Mononuclear cell (primary cell): ENCODE results near the gene MGRN1. TPM values are rescaled to one million over a fixed set of nuclear protein-coding genes. Genes with fewer than 3 reads are reported as not detected.
"Not testable (repeated sequence)": the region's sequence is repeated elsewhere in the genome, so short reads cannot be mapped to it uniquely, and the experiment has no call there.

Source experiments
- H3K27me3 ChIP-seq: 2 replicates; pipeline ENCODE4 v1.6.0; 2011; ENCODE audit warnings: low read length, control low read depth; ENCODE audit not compliant: insufficient read depth
- H3K4me1 ChIP-seq: 2 replicates; pipeline ENCODE4 v1.5.1; 2011; ENCODE audit warnings: mild to moderate bottlenecking, low read length, control low read depth; ENCODE audit not compliant: insufficient read depth
- H3K4me3 ChIP-seq: 2 replicates; pipeline ENCODE4 v1.5.1; 2011; ENCODE audit warnings: mild to moderate bottlenecking, low read length, moderate library complexity
- H3K9me3 ChIP-seq: 2 replicates; pipeline ENCODE4 v1.5.1; 2011; ENCODE audit warnings: low read depth, mild to moderate bottlenecking, control low read depth, low read length
- total RNA-seq: library from RNA; depleted of rRNA; stranded (reverse); fragments of >200 nt; gene quantifications from one replicate; pipeline ENCODE4 v1.2.3, GENCODE V29; 2012

MGRN1 gene
- total RNA-seq, 1 donor: 40.8 TPM

DNA sequence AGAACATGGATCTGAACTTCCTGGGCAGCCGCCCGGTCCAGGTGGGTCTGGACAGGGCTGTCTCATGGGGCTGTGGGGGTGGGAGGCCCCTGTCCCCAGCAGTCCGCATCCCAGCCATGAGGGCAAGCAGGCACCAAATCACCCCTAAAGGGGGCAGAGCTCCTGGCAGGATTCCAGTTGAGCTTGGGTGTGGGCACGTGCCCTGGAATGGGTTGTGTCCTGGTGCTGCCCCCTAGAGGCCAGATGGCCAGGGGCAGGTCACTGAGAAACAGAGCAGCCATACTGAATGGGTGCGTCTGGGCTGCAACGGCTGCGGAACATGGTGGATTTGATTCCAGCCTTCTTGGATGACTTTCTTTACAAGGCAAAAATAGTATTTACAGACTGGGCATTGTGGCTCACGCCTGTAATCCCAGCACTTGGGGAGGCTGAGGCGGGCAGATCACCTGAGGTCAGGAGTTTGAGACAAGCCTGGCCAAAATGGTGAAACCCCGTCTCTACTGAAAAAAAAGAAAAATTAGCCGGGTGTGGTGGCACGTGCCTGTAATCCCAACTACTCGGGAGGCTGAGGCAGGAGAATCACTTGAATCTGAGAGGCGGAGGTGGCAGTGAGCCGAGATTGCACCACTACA lies 25.9 kb downstream of the MGRN1 start:
- H3K27me3 ChIP-seq, H3K9me3 ChIP-seq, H3K4me3 ChIP-seq: not testable (repeated sequence)
- H3K4me1 ChIP-seq: peaks cover 18% of the 10 kb centered on the region

DNA sequence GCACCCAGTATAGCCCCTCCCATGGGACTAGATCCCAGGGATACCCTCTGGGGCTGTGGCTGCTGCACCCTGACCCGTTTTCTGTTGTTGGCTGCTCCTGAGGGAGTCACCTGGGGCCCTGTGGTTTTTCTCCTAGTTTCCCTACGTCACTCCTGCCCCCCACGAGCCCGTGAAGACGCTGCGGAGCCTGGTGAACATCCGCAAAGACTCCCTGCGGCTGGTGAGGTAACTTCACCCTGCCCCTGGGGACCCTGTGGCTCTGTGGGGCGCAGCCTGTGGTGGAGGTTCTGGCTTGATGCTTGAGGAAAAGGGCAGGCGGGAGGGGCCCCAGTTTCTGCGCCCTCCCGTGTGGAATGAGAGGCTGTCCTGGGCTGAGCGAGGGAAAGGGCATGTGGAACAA lies 27.2 kb downstream of the MGRN1 start:
- Histone ChIP-seq H3K9me3 (no peaks in the 10 kb centered on the region), H3K4me3 (no peak overlapping the region), H3K4me1 (peaks cover 15% of the 10 kb centered on the region), H3K27me3 (no peaks in the 10 kb centered on the region)

DNA sequence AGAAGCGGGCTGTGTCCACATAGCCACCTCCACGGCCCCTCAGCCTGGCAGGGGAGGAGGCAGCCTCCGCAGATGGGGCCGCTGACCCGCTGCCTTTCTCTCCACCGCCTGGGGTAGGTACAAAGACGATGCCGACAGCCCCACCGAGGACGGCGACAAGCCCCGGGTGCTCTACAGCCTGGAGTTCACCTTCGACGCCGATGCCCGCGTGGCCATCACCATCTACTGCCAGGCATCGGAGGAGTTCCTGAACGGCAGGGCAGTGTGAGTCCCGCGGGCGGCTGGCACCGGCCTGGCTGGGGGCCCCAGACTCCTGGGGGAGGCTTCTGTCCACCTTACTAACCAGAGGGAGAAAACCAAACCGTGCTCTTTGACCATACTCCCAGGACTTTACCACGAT lies 27.9 kb downstream of the MGRN1 start:
- Histone ChIP-seq H3K27me3 (no peaks in the 10 kb centered on the region), H3K4me3 (no peak overlapping the region), H3K9me3 (no peaks in the 10 kb centered on the region), H3K4me1 (peaks cover 12% of the 10 kb centered on the region)

DNA sequence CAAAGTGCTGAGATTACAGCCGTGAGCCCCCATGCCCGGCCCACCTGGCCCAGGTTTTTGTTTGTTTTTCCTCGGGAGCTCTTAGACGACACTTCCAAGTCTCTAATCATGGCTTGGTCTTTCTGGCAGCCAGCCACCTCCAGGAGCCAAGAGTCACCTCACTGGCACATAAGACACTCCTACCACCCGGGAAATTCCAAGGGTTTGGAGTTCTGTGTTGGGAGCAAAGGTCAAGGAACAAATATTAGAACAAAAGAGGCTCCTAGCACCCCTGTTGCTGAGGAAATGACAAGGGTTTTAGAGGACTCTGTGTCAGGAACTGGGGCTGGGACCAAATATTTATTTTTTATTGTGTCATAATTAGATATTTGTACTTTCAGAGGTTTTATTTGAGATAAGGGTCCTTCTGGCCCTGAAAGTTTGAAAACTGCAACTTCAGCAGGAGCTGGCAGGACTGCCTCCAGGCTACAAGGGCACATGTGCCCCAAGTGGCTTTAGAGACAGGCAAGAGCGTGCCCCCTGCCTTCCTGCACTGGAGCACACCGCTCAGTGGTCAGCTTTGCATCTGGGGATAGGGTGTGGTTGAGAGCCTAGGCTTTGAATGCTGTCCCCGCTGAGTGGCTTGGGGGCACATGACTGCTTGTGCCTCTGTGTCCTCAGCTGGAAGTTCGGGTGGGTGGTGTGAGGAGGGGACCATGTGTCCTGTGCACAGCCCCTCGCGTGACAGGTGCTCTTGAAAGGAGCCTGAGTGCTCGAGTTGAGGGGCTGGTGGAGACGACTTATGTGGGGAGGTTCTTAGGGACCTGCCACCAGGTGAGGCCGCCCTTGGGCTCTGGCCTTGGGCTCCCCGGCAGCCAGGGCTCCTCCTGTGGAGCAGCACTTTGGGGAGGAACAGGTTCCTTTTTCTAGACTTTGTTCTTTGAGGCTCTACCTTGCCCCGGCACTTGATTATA lies 29.7 kb downstream of the MGRN1 start:
- Histone ChIP-seq H3K9me3 (no peaks in the 10 kb centered on the region), H3K27me3 (no peaks in the 10 kb centered on the region), H3K4me1 (peaks cover 12% of the 10 kb centered on the region), H3K4me3 (no peak overlapping the region)

DNA sequence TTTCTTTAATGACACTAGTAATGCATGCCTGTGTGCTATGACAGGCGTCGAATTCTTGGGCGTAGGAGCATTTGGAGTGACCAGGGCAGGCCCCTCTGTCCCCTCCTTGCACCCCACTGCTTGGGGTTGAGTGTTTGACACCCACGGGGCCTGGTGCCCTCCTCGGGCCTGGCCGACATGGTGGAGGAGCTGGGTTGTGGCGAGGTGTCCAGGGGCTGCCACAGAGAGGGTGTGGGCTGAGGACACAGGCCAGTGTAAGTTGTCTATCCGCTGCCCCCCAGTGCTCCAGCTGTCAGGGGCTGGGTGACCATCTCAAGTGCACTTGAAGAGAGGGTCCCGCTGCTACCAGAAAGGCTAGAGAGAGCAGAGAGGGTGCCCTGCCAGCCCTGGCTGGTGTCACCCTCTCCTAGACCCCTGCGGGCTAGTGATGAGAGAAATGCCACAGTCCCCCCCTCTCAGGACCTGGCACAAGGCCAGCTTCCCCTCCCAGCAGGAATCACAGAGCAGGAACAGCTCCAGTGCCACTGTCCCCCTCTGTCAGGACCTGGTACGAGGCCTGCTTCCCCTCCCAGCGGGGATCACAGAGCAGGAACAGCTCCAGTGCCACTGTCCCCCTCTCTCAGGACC lies 30.5 kb downstream of the MGRN1 start:
- H3K4me1 ChIP-seq: peaks cover 13% of the 10 kb centered on the region
- no peaks in the 10 kb centered on the region for H3K9me3 ChIP-seq
- no peaks in the 10 kb centered on the region for H3K27me3 ChIP-seq
- no peak overlapping the region for H3K4me3 ChIP-seq

DNA sequence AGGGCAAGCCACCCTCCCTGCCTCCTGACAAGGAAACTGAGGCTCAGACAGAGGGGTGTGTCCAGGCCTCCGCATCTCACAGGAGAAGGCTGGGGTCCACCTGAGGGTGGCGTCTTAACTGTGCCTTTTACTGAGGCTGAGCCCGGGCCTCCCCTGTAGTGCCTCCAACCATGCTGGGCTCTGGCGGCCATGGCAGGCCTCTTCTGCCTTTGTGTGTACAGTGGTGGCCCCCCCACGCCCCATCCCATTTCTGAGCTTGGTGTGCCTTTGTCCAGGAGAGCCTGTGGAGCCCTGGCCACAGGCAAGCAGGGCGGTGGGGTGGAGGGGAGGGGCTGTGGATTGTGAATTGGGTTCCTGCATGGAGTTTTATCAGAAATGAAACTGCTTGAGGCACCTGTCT lies 31.2 kb downstream of the MGRN1 start:
- no peak overlapping the region for H3K4me3 ChIP-seq
- H3K4me1 ChIP-seq: peaks cover 15% of the 10 kb centered on the region
- H3K27me3 ChIP-seq: no peaks in the 10 kb centered on the region
- no peaks in the 10 kb centered on the region for H3K9me3 ChIP-seq

DNA sequence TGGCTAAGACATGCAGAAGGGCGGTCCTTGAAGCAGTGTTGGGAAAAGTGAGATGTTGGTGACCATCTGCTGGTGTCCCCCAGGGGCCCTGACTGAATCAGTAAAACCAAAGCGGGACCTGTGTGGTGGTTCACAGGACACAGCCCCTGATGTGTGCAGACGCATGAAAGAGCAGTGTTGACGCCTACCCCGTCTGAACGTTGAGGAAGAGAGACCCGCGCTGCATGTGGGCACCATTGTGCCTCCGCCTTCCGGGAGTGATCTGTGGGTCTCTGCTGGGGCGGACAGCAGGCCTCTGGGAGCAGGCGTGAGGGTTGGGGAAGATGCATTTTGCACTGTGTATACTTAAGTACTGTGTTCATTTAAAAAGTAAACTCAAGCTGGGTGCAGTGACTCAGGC lies 31.6 kb downstream of the MGRN1 start:
- no peak overlapping the region for H3K4me3 ChIP-seq
- no peaks in the 10 kb centered on the region for H3K27me3 ChIP-seq
- H3K4me1 ChIP-seq: peaks cover 19% of the 10 kb centered on the region
- no peaks in the 10 kb centered on the region for H3K9me3 ChIP-seq

DNA sequence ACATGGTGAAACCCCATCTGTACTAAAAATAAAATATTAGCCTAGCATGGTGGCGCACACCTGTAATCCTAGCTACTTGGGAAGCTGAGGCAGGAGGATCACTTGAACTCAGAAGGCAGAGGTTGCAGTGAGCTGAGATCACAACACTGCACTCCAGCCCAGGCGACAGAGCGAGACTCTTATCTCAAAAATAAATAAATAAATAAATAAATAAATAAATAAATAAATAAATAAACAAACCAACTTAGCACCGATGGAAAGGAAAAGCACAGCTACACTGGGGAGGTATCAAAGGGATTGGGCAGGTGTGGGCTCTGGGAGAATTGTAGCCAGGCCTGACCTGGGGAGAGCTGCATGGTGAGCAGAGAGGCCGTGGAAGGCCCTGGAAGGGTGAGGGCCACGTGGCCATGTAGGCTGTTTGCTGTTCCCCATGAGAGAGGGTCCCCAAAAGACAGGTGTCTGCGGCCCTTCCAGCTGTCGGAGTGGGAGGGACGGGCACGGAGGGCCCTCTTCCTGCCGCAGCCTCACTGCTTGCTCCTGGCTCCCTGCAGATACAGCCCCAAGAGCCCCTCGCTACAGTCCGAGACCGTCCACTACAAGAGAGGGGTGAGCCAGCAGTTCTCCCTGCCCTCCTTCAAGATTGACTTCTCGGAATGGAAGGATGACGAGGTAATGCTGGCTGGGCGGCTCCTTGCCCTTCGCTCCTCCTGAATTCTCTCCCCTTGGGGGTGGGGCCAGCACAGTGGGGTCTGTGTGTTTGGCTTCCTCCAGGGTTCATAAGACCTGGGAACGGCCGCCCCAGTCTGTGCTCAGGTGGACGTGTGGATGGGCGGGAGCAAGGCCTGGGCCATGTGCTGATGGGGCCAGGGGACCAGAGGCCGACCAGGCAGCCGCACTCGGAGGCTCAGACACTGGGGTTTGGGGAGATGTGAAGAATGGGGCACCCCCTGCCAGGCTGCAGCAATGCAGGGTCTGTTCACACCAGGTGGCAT lies 32.4 kb downstream of the MGRN1 start:
- Histone ChIP-seq H3K4me1 (peaks cover 20% of the 10 kb centered on the region), H3K4me3 (no peak overlapping the region), H3K27me3 (no peaks in the 10 kb centered on the region), H3K9me3 (no peaks in the 10 kb centered on the region)

DNA sequence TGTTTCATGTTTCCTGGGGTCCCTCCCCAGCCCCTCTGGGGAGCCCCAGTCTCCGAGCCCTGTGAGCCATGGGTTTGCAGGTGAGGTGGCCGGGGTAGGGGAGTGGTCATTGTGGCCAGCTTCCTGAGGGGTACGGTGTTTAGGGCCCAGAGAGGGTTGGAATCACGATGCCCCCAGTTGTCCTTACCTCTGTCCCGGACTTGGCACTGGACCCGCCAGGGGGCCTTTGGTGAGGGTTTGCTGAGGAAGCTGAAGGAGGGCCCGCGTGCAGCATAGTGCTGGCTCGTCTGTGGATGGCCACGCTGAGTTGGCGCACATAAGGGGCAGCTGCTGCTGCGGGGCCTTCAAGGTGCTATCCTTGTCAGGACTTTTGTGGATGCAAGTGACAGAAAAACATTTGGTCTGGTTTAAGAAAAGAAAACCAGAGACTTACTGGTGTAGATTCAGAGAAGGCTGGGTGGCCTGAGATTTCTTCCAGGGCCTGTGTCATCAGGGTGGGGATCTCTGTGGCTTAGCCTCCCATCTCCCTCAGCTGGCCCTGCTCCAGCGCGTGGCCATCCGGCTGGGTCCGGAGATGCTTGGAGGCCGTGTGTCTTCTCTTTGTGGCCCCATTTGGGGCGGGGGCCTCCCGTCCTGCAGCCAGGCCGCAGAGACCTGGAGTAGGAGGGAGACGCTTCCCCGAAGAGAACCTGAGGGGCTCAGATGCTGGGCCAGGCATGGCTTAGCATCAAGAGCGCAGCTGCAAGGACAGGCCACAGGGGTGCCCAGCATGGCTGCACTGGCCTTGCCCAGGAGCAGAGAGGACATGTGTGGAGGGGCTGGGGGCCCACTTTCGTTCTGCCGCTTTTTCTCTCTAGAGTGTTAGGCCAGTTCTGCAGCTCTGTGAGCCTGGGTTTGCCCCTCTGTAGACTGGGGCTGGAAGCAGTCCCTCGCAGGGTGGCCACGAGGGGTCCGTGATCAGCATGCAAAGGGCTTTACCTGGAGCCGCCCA lies 35.0 kb downstream of the MGRN1 start:
- no peaks in the 10 kb centered on the region for H3K9me3 ChIP-seq
- peaks cover 46% of the 10 kb centered on the region for H3K4me1 ChIP-seq
- H3K27me3 ChIP-seq: no peaks in the 10 kb centered on the region
- H3K4me3 ChIP-seq: no peak overlapping the region

DNA sequence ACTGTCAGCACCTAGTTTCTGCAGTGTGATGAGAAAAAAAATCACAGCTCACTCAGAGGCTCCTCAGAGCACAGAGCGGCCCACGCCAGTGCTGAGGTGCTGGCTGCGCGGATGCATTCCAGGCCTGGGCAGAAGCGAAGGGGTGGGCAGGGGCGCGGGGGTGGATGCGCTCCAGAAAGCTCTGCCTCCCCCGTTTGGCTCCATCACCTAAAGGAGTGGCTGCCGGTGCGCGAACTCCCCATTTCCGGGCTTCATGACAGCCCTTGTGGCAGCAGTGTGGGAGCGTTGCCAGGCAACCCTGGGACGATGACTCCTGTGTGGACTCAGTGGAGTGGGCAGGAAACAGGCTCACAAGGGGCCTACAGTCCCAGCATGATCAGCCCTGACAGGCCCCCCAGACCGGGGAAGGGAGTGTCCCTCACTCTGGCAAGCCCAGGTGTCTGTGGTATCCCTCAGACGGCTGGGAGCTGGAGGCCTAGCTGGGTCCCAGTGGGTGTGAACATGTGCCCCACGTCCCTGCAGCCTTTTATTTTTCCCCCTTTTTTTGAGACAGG lies 35.9 kb downstream of the MGRN1 start:
- H3K4me1 ChIP-seq: peaks cover 54% of the 10 kb centered on the region
- H3K4me3 ChIP-seq: no peak overlapping the region
- H3K27me3 ChIP-seq: no peaks in the 10 kb centered on the region
- H3K9me3 ChIP-seq: no peaks in the 10 kb centered on the region

DNA sequence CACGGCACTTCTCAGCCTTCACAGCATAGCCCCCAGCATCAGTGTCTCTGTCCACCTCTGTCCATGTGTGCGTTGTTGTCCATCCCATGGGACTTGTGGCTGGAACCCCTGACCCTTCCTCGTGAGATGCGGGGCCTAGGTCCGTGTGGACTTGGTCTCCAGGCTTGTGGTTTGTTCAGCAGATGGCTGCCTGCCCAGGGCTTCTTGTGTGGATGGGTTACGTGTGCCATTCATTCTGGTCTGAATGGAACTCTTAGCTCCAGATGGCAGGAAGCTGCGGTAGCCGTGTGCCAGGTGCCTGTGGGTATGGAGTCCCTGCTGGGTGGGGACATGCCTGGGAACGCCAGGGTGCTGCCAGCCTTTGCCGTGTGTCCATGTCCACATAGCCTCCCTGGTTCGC lies 37.0 kb downstream of the MGRN1 start:
- peaks cover 61% of the 10 kb centered on the region for H3K4me1 ChIP-seq
- H3K4me3 ChIP-seq: no peak overlapping the region
- H3K27me3 ChIP-seq: no peaks in the 10 kb centered on the region
- H3K9me3 ChIP-seq: no peaks in the 10 kb centered on the region

DNA sequence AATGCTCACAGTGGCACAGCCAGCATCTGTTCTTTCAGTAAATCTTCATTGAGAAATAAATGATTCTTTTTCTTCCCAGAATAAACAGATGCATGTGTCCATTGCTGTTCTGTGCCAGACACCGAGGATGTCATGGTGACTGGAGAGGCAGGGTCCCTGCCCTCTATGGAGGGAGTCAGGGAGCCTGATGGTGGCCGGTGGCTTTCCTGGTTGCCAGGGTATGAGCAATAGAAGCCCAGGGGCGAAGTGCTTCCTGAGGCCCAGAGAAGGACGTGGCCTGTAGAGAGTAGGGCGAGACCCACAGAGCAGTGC lies 38.8 kb downstream of the MGRN1 start:
- H3K4me3 ChIP-seq: no peak overlapping the region
- peaks cover 61% of the 10 kb centered on the region for H3K4me1 ChIP-seq
- no peaks in the 10 kb centered on the region for H3K9me3 ChIP-seq
- H3K27me3 ChIP-seq: no peaks in the 10 kb centered on the region

DNA sequence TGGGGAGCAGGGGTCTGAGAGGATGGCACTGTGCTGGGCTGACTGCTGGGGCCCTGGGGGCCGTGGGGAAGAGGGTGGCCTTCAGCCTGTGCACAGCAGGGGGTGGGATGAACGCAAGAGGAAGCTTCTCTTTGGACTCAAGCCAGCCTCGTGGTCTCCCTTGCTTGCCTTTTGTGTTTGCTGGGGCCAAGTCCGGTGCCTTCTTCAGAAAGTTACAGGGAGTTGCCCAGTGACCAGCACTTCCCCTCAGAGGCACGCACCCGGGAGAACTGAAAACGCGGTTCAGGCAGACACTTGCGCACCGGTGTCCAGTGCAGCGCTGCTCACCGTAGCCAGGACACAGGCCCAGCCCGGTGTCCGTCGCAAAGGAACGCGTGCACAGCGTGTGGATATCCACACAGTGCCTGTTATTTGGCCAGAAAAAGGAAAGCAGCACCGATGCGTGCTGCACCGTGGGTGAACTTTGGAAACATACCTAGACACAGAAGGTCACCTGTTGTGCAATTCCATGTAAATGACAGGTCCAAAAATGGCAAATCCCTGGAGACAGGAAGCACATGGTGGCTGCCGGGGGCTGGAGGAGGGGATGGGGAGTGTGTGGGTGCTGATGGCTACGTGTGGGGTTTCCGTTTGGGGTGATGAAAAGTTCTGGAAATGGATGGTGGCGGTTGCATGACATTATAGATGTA lies 39.3 kb downstream of the MGRN1 start:
- no peaks in the 10 kb centered on the region for H3K27me3 ChIP-seq
- H3K4me1 ChIP-seq: peaks cover 61% of the 10 kb centered on the region
- H3K4me3 ChIP-seq: no peak overlapping the region
- no peaks in the 10 kb centered on the region for H3K9me3 ChIP-seq
